PC-3 (cell line): ENCODE data around the gene GALNT11. TPM values are rescaled to one million over a fixed set of nuclear protein-coding genes. Genes with fewer than 3 reads are reported as not detected.
A peak's percentile ranks its signal among the peaks of the same experiment; 100 is the strongest.
"Not testable (repeated sequence)": the region's sequence is repeated elsewhere in the genome, so short reads cannot be mapped to it uniquely, and the experiment has no call there.

Source experiments
- ATAC-seq: fragments of 200-7000 bp; cut with Tn5 transposase; 2 replicates; pipeline ENCODE4 v1.9.1; 2020; ENCODE audit warnings: mild to moderate bottlenecking, moderate library complexity
- BruUV-seq: library from RNA; stranded (reverse); fragments of 400-500 nt; replicated peaks from 2 replicates; lab custom pipeline; 2021; lab: Mats Ljungman, UMichigan
- CTCF ChIA-PET: fragments of 300-600 bp; sonication (Branson Sonifier 250); formaldehyde crosslinking; loops from one replicate; lab custom pipeline; 2022; ENCODE audit warnings: antibody characterized with exemption; lab: Charles Lee
- POLR2A ChIA-PET: fragments of 300-600 bp; sonication (Branson Sonifier 250); formaldehyde crosslinking; loops from one replicate; lab custom pipeline; 2022; ENCODE audit warnings: antibody characterized with exemption; ENCODE audit not compliant: unreplicated experiment; lab: Charles Lee
- DNase-seq: peaks from one replicate; pipeline ENCODE4 v3.0.0-alpha.2; 2015
- H2AFZ ChIP-seq: fragments of 300-600 bp; sonication (generic); 2 replicates; pipeline ENCODE4 v1.6.0; 2016; ENCODE audit warnings: antibody characterized with exemption, low read length
- H3F3A ChIP-seq: fragments of 300-600 bp; sonication (generic); one replicate; pipeline ENCODE4 v1.6.0; 2017; ENCODE audit warnings: antibody characterized with exemption, low read length, control low read depth, mild to moderate bottlenecking; ENCODE audit not compliant: unreplicated experiment
- H3K27ac ChIP-seq: fragments of 300-600 bp; sonication (generic); 2 replicates; pipeline ENCODE4 v1.5.1; 2016; ENCODE audit warnings: mild to moderate bottlenecking, low read length
- H3K27me3 ChIP-seq: fragments of 300-600 bp; sonication (generic); 2 replicates; pipeline ENCODE4 v1.6.1; 2016; ENCODE audit warnings: low read length, mixed read lengths
- H3K36me3 ChIP-seq: fragments of 300-600 bp; sonication (generic); 2 replicates; pipeline ENCODE4 v1.6.1; 2016; ENCODE audit warnings: low read depth, mixed run types, low read length, mixed read lengths
- H3K4me1 ChIP-seq: fragments of 300-600 bp; sonication (generic); 2 replicates; pipeline ENCODE4 v1.5.1; 2016; ENCODE audit warnings: low read length; ENCODE audit not compliant: insufficient read depth
- H3K4me2 ChIP-seq: fragments of 300-600 bp; sonication (generic); 2 replicates; pipeline ENCODE4 v1.6.0; 2016; ENCODE audit warnings: low read length
- H3K4me3 ChIP-seq: fragments of 300-600 bp; sonication (generic); 2 replicates; pipeline ENCODE4 v1.5.1; 2016; ENCODE audit warnings: mild to moderate bottlenecking, low read length, mixed read lengths
- H3K79me2 ChIP-seq: fragments of 300-600 bp; sonication (generic); 2 replicates; pipeline ENCODE4 v1.6.1; 2017; ENCODE audit warnings: low read length, mixed read lengths
- H3K9ac ChIP-seq: fragments of 300-600 bp; sonication (generic); 2 replicates; pipeline ENCODE4 v1.6.0; 2016; ENCODE audit warnings: mild to moderate bottlenecking, low read length
- H3K9me2 ChIP-seq: fragments of 300-600 bp; sonication (generic); replicated peaks from 2 replicates; pipeline ENCODE4 v1.6.1; 2016; ENCODE audit warnings: mixed run types, low read length, mixed read lengths
- H3K9me3 ChIP-seq: fragments of 300-600 bp; sonication (generic); 2 replicates; pipeline ENCODE4 v1.6.1; 2016; ENCODE audit warnings: low read length, mixed read lengths
- H4K20me1 ChIP-seq: fragments of 300-600 bp; sonication (generic); 2 replicates; pipeline ENCODE4 v1.6.1; 2016; ENCODE audit warnings: low read length, mixed read lengths
- CTCF ChIP-seq: fragments of 300-600 bp; sonication (generic); conservative IDR thresholded peaks from 2 replicates; pipeline ENCODE4 v1.5.1; 2017; ENCODE audit warnings: antibody characterized with exemption, low read depth, mild to moderate bottlenecking, low read length
- EZH2 ChIP-seq: fragments of 300-600 bp; sonication (generic); IDR thresholded peaks from one replicate; pipeline ENCODE4 v1.6.1; 2017; ENCODE audit warnings: antibody characterized with exemption, mild to moderate bottlenecking, low read length; ENCODE audit not compliant: unreplicated experiment
- EZH2phosphoT487 ChIP-seq: fragments of 300-600 bp; sonication (generic); IDR thresholded peaks from 2 replicates; pipeline ENCODE4 v1.6.1; 2018; ENCODE audit warnings: mild to moderate bottlenecking, antibody characterized with exemption, low read length, borderline replicate concordance
- intact Hi-C: fragments of 100-400 bp; cut with micrococcal nuclease; formaldehyde crosslinking; loops from 2 replicates; pipeline ENCODE4 v1.9.0; 2023
- total RNA-seq: library from RNA; depleted of rRNA; stranded (reverse); fragments of >200 nt; gene quantifications from 2 replicates; pipeline ENCODE4 v1.2.3, GENCODE V29; 2014

Gene GALNT11
- total RNA-seq, 1 experiment from 2014 or later, result 19.5 TPM

- intact Hi-C loops, result no loop called here
- no peaks in the 10 kb centered on the region for H3K27me3 ChIP-seq
- H3K79me2 ChIP-seq, result no peaks in the 10 kb centered on the region
- H3K4me1 ChIP-seq, result no peaks in the 10 kb centered on the region
- DNase-seq, result no peak
- H3K27ac ChIP-seq, result no peak overlapping the region
- H3F3A ChIP-seq, result no peaks in the 10 kb centered on the region
- no peak for ATAC-seq
- ChIA-PET CTCF (no interaction called here), POLR2A (no interaction called here)
- no peak overlapping the region for H3K9ac ChIP-seq
- no peak overlapping the region for H3K4me2 ChIP-seq
- TF ChIP-seq EZH2phosphoT487, result no peak
- TF ChIP-seq CTCF, result no peak
- no peak for TF ChIP-seq EZH2
- H2AFZ ChIP-seq, result no peak overlapping the region
- no peaks in the 10 kb centered on the region for H3K9me3 ChIP-seq
- no peak overlapping the region for H3K4me3 ChIP-seq
- no peaks in the 10 kb centered on the region for H4K20me1 ChIP-seq
- no peaks in the 10 kb centered on the region for H3K9me2 ChIP-seq
- no peaks in the 10 kb centered on the region for H3K36me3 ChIP-seq
- BruUV-seq, result no TSS peak
Measured at GRCh38 chr7:152074673-152075072, 49.2 kb downstream of the GALNT11 start.

GRCh38 chr7:152075379-152075778 lies 49.9 kb downstream of the GALNT11 start:
- H3K79me2 ChIP-seq, CTCF ChIA-PET, DNase-seq, H3K36me3 ChIP-seq, H3K4me2 ChIP-seq, ATAC-seq, H3K9me3 ChIP-seq, intact Hi-C loops, H3K4me1 ChIP-seq, H3K9ac ChIP-seq, H3K9me2 ChIP-seq, BruUV-seq, H3K27me3 ChIP-seq, H3K27ac ChIP-seq, H4K20me1 ChIP-seq, H3F3A ChIP-seq, POLR2A ChIA-PET, H2AFZ ChIP-seq, H3K4me3 ChIP-seq: not testable (repeated sequence)

- H3K9me3 ChIP-seq, result no peaks in the 10 kb centered on the region
- H3K27ac ChIP-seq, result no peak overlapping the region
- H3K9ac ChIP-seq, result no peak overlapping the region
- H2AFZ ChIP-seq, result no peak overlapping the region
- no peaks in the 10 kb centered on the region for H3K27me3 ChIP-seq
- ATAC-seq (peak; percentile 56), DNase-seq (peak; percentile 31)
- TF ChIP-seq EZH2, result no peak
- no peak; the same call in 1 of the 2 replicates for TF ChIP-seq CTCF
- TF ChIP-seq EZH2phosphoT487, result no peak
- intact Hi-C loops, result no loop called here
- no peaks in the 10 kb centered on the region for H3K4me1 ChIP-seq
- no peaks in the 10 kb centered on the region for H3F3A ChIP-seq
- ChIA-PET CTCF (no interaction called here), POLR2A (no interaction called here)
- no peaks in the 10 kb centered on the region for H4K20me1 ChIP-seq
- no TSS peak for BruUV-seq
- H3K4me2 ChIP-seq, result no peak overlapping the region
- no peaks in the 10 kb centered on the region for H3K36me3 ChIP-seq
- no peak overlapping the region for H3K4me3 ChIP-seq
- no peaks in the 10 kb centered on the region for H3K9me2 ChIP-seq
- no peaks in the 10 kb centered on the region for H3K79me2 ChIP-seq
Measured at GRCh38 chr7:152076324-152076821, 50.9 kb downstream of the GALNT11 start.
